IPS DF 19.7 (cell line): ENCODE data around the gene ILK.

Experiments
- DNase-seq: peaks from one replicate; pipeline ENCODE4 v3.0.0-alpha.2; 2013; ENCODE audit warnings: low read depth, low spot score

The ILK gene

GRCh38 chr11:6655790-6656583 is 52.4 kb downstream of the ILK start, which contains the start of gene DCHS1:
TSS of gene DCHS1 (minus strand) at chr11:6655809. CDS start at chr11:6641613, 14,196 bp downstream.
- DNase-seq, result no peak

- no peak for DNase-seq
Observed at GRCh38 chr11:6656584-6656915, 53.0 kb downstream of the ILK start.

DNA sequence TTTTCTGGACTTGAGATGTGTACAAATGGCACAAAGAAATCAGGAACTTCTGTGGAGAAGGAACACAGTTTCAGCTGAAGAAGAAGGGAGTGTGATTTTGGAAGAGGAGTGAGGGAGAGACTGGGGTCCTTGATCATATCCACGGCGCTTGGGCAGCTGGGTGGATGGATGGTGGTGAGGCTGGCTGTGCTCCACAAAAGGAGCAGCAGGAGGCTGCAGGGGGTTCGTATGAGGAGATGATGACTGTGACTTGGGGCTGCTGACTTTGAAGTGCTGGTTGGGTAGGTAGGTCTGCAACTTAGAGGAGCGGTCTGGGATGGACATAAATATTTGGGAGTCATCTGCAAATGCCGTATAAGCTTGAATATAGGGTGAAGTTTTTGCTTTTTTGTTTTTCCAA is 53.4 kb downstream of the ILK start:
- DNase-seq, result no peak

- DNase-seq, result no peak
Observed at GRCh38 chr11:6657346-6657745, 53.8 kb downstream of the ILK start.

DNA sequence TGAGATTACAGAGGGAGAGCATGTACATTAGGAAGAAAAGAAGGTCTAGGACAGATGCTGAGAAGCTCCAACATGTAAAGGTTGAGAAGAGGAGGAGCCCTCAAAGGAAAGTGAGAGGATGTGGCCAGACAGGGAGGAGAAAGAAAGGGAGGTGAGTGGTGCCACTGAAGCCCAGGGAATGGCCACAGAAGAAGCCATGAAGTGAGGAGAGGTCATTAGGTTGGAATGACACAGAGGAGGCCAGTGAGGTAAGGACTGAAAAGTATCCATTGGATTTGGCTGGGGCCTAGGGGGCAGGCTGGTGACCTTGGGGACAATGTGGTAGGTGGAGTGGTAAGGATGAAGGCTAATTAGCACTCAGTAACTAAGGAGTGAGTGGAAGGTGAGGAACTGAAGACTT is 55.1 kb downstream of the ILK start:
- DNase-seq, result no peak
